K562 (cell line): ENCODE results near the gene CDH5.

Experiments used
- ELF1 ChIP-seq: fragments of 200-800 bp; sonication (Bioruptor generic); IDR thresholded peaks from 2 replicates; pipeline ENCODE4 v1.6.1; 2016; ENCODE audit warnings: missing genetic modification characterization, missing compliant biosample characterization
- HSF4 ChIP-seq: fragments of 250-450 bp; sonication (Bioruptor Pico); IDR thresholded peaks from 2 replicates; pipeline ENCODE4 v2.1.2; 2022; ENCODE audit warnings: mild to moderate bottlenecking, moderate library complexity, borderline replicate concordance
- NFRKB ChIP-seq: fragments of 450-650 bp; IDR thresholded peaks from 2 replicates; pipeline ENCODE4 v1.6.1; 2016; ENCODE audit warnings: low read depth
- POLR2A ChIP-seq: fragments of 450-650 bp; conservative IDR thresholded peaks from 2 replicates; pipeline ENCODE4 v1.6.1; 2016
- TSHZ1 ChIP-seq: fragments of 250-450 bp; sonication (Bioruptor Pico); IDR thresholded peaks from 2 replicates; pipeline ENCODE4 v1.4.0; 2020; ENCODE audit warnings: mild to moderate bottlenecking, moderate library complexity
- ZFP30 ChIP-seq: fragments of 250-450 bp; sonication (Bioruptor Pico); IDR thresholded peaks from 2 replicates; pipeline ENCODE4 v1.8.0; 2022; ENCODE audit warnings: moderate library complexity, mild to moderate bottlenecking, inconsistent platforms, borderline replicate concordance

GRCh38 chr16:66427036-66427860 is 60.8 kb downstream of the CDH5 start, which contains the start of gene BEAN1:
- TF ChIP-seq POLR2A (no peak), TSHZ1 (CRISPR knock-in tag) (no peak), HSF4 (no peak), ELF1 (tag) (no peak), NFRKB (no peak), ZFP30 (no peak)
